ENCODE data around the gene DNASE1. TPM values are rescaled to one million over a fixed set of nuclear protein-coding genes. Genes with fewer than 3 reads are reported as not detected.

The DNASE1 gene
- total and polyA plus RNA-seq, 3 experiments from 2014 or later: 5.8 to 15.0 (median 13.5) TPM

DNA sequence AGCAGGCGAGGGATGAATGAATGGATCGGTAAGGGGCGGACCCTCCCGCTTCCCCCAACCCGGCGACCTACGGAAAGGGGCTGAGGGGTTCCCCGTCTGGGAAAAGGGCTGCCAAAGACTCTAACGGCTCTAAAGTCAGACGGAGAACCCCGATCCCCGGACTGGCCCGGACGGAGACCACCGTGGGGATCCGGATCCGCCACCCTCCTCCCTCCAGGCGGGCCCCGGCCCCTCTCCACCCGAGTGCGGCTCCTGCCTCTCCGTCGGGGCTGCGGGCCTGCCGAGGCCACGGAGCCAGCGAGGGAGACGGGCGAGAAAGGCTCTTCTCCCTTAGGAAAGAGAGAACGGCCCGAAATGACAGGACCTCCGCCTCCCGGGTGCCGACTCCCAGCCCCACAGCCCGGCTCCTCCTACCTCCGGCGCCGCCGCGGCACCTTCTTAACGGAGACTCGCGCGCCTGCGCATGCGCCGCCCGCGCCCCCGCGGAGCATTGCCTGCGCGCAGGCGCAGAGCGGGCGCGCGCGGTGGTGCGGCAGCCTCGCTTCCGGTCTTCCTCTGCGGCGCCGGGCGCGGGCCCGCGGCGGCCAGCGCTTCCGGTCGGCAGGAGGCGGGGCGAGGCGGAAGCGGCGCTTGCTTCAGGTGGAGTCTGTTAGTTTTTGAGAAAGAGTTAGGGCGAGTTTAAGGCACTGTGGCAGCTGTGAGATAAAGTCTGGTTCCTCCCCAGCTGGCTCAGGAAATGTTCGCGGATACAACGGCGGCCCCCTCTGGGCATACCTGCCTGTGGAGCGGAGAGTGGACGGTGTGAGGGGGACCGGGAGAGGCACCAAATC is 43.1 kb upstream of the DNASE1 start, which contains the start of gene SLX4:
TSS of gene SLX4 (minus strand) at position 461 of the 830 bp plus-strand sequence. CDS start 2,642 bp downstream, outside the sequence.
- H3K4me3 ChIP-seq (ENCODE audit: low read length): peak within 1 kb of the TSS; percentile 90
- Mint-ChIP-seq H3K27me3 (no peaks in the 10 kb centered on the region), H3K36me3 (peaks cover 0 to 32% (median 0%) of the 10 kb centered on the region in 3 donors), H3K4me1 (peaks cover 38 to 57% (median 57%) of the 10 kb centered on the region in 3 donors), H3K4me3 (peak within 1 kb of the TSS; percentile 90 to 99 (median 99)), H3K9me3 (no peaks in the 10 kb centered on the region), H3K27ac (peak within 1 kb of the TSS; percentile 84 to 99 (median 97))
- POLR2A ChIA-PET: interaction anchor here (0.8 to 1.3 kb wide), 2 partner anchors 11 to 34 kb away, joined by 3 to 4 read pairs; partner anchors contain the start of gene NLRC3
- H3K9me3 ChIP-seq (ENCODE audit: low read length): no peaks in the 10 kb centered on the region
- no peaks in the 10 kb centered on the region for H3K27me3 ChIP-seq (ENCODE audit: insufficient read depth, low read length, poor library complexity, severe bottlenecking)
- H3K36me3 ChIP-seq (ENCODE audit: insufficient read depth, low read length): no peaks in the 10 kb centered on the region
- CTCF ChIA-PET: interaction anchor here (1.1 to 1.2 kb wide), 2 partner anchors 15 to 84 kb away, joined by 3 to 4 read pairs; no protein-coding TSS in a partner anchor
- peaks cover 23% of the 10 kb centered on the region for H3K4me1 ChIP-seq (ENCODE audit: insufficient read depth, low read length)
- DNase-seq: peak; percentile 88 to 95 (median 95)
- peak within 1 kb of the TSS; percentile 83 for H3K27ac ChIP-seq (ENCODE audit: low read depth, low read length)

GRCh38 chr16:3612510-3613466 is 41.7 kb upstream of the DNASE1 start:
- Mint-ChIP-seq H3K4me3 (peak overlapping the region; percentile 94 to 99 (median 99)), H3K27me3 (no peaks in the 10 kb centered on the region), H3K4me1 (peaks cover 41 to 67% (median 57%) of the 10 kb centered on the region in 3 donors), H3K9me3 (no peaks in the 10 kb centered on the region), H3K27ac (peak overlapping the region; percentile 32 to 98 (median 90)), H3K36me3 (peaks cover 0 to 34% (median 0%) of the 10 kb centered on the region in 3 donors)
- no peaks in the 10 kb centered on the region for H3K36me3 ChIP-seq (ENCODE audit: insufficient read depth, low read length)
- DNase-seq: no peak
- peak overlapping the region; percentile 90 for H3K4me3 ChIP-seq (ENCODE audit: low read length)
- CTCF ChIA-PET: interaction anchor here (1.1 to 1.2 kb wide), 2 partner anchors 14 to 85 kb away, joined by 3 to 4 read pairs; no protein-coding TSS in a partner anchor
- POLR2A ChIA-PET: interaction anchor here (0.8 to 1.3 kb wide), 2 partner anchors 9 to 35 kb away, joined by 3 to 4 read pairs; partner anchors contain the start of gene NLRC3
- no peaks in the 10 kb centered on the region for H3K27me3 ChIP-seq (ENCODE audit: insufficient read depth, low read length, poor library complexity, severe bottlenecking)
- H3K9me3 ChIP-seq (ENCODE audit: low read length): no peaks in the 10 kb centered on the region
- peak overlapping the region; percentile 82 for H3K27ac ChIP-seq (ENCODE audit: low read depth, low read length)
- peaks cover 23% of the 10 kb centered on the region for H3K4me1 ChIP-seq (ENCODE audit: insufficient read depth, low read length)

DNA sequence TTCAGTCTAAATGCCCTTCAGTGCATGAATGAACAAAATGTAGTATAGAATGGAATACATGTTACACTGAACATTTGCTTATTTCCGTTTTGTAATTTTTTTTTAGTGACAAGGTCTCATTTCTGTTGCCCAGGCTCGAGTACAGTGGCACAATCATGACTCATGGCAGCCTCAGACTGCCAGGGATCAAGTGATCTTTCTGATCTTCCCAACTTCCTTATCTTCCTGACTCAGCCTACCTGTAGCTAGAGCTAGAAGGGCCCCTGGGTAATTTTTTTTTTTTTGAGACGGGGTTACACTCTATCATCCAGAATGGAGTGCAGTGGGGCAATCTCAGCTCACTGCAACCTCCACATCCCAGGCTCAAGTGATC is 35.7 kb upstream of the DNASE1 start:
- Mint-ChIP-seq H3K27ac (peak overlapping the region in 2 of 8 donors; percentile 42 to 46), H3K4me3 (no peak overlapping the region), H3K36me3 (peaks cover 0 to 31% (median 0%) of the 10 kb centered on the region in 3 donors), H3K4me1 (peaks cover 26 to 54% (median 36%) of the 10 kb centered on the region in 3 donors), H3K27me3 (no peaks in the 10 kb centered on the region), H3K9me3 (no peaks in the 10 kb centered on the region)
- no peak overlapping the region for H3K4me3 ChIP-seq (ENCODE audit: low read length)
- ChIA-PET CTCF (no interaction called here), POLR2A (no interaction called here)
- H3K27me3 ChIP-seq (ENCODE audit: insufficient read depth, low read length, poor library complexity, severe bottlenecking): no peaks in the 10 kb centered on the region
- no peak overlapping the region for H3K27ac ChIP-seq (ENCODE audit: low read depth, low read length)
- H3K9me3 ChIP-seq (ENCODE audit: low read length): no peaks in the 10 kb centered on the region
- no peaks in the 10 kb centered on the region for H3K36me3 ChIP-seq (ENCODE audit: insufficient read depth, low read length)
- no peak for DNase-seq
- no peaks in the 10 kb centered on the region for H3K4me1 ChIP-seq (ENCODE audit: insufficient read depth, low read length)

- peaks cover 30 to 45% (median 42%) of the 10 kb centered on the region in 3 donors for H3K4me1 Mint-ChIP-seq
- ChIA-PET CTCF (no interaction called here), POLR2A (no interaction called here)
- Histone ChIP-seq H3K27ac (ENCODE audit: low read depth, low read length) (no peak overlapping the region), H3K27me3 (ENCODE audit: insufficient read depth, low read length, poor library complexity, severe bottlenecking) (no peaks in the 10 kb centered on the region), H3K4me1 (ENCODE audit: insufficient read depth, low read length) (peaks cover 26% of the 10 kb centered on the region), H3K4me3 (ENCODE audit: low read length) (no peak overlapping the region), H3K9me3 (ENCODE audit: low read length) (no peaks in the 10 kb centered on the region), H3K36me3 (ENCODE audit: insufficient read depth, low read length) (no peaks in the 10 kb centered on the region)
- H3K27ac Mint-ChIP-seq: peak overlapping the region in 5 of 8 donors; percentile 7 to 62 (median 16)
- no peak for DNase-seq
- no peaks in the 10 kb centered on the region for H3K9me3 Mint-ChIP-seq
- H3K27me3 Mint-ChIP-seq: no peaks in the 10 kb centered on the region
- H3K4me3 Mint-ChIP-seq: no peak overlapping the region
- H3K36me3 Mint-ChIP-seq: peaks cover 0 to 5% (median 0%) of the 10 kb centered on the region in 3 donors
These were observed 30.8 kb upstream of the DNASE1 start for GRCh38 chr16:3623642-3624041.

DNA sequence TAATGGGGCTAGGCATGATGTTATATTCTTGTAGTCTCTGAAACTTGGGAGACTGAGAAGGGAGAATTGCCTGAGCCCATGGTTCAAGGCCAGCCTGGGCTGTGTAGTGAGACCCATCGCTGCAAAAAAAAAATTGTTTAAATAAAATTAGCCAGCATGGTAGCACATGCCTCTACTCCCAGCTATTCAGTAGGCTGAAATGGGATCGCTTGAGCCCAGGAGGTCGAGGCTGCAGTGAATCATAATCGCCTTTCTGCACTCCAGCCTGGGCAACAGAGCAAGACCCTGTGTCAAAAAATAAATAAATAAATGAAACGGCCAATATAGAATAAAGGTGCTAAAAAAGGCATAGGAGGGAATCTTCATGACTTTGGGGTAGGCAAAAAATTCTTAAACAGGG is 29.2 kb upstream of the DNASE1 start:
- Mint-ChIP-seq H3K4me3 (no peak overlapping the region), H3K27ac (peak overlapping the region in 7 of 8 donors; percentile 18 to 88 (median 76)), H3K36me3 (peaks cover 0 to 3% (median 0%) of the 10 kb centered on the region in 3 donors), H3K27me3 (no peaks in the 10 kb centered on the region), H3K4me1 (peaks cover 32 to 52% (median 51%) of the 10 kb centered on the region in 3 donors), H3K9me3 (no peaks in the 10 kb centered on the region)
- ChIA-PET CTCF (no interaction called here), POLR2A (interaction anchor here (1.0 kb wide), 1 partner anchor 47 kb away, joined by 3 read pairs; no protein-coding TSS in a partner anchor)
- no peak overlapping the region for H3K4me3 ChIP-seq (ENCODE audit: low read length)
- DNase-seq: no peak
- no peak overlapping the region for H3K27ac ChIP-seq (ENCODE audit: low read depth, low read length)
- no peaks in the 10 kb centered on the region for H3K27me3 ChIP-seq (ENCODE audit: insufficient read depth, low read length, poor library complexity, severe bottlenecking)
- H3K36me3 ChIP-seq (ENCODE audit: insufficient read depth, low read length): no peaks in the 10 kb centered on the region
- peaks cover 26% of the 10 kb centered on the region for H3K4me1 ChIP-seq (ENCODE audit: insufficient read depth, low read length)
- H3K9me3 ChIP-seq (ENCODE audit: low read length): no peaks in the 10 kb centered on the region

DNA sequence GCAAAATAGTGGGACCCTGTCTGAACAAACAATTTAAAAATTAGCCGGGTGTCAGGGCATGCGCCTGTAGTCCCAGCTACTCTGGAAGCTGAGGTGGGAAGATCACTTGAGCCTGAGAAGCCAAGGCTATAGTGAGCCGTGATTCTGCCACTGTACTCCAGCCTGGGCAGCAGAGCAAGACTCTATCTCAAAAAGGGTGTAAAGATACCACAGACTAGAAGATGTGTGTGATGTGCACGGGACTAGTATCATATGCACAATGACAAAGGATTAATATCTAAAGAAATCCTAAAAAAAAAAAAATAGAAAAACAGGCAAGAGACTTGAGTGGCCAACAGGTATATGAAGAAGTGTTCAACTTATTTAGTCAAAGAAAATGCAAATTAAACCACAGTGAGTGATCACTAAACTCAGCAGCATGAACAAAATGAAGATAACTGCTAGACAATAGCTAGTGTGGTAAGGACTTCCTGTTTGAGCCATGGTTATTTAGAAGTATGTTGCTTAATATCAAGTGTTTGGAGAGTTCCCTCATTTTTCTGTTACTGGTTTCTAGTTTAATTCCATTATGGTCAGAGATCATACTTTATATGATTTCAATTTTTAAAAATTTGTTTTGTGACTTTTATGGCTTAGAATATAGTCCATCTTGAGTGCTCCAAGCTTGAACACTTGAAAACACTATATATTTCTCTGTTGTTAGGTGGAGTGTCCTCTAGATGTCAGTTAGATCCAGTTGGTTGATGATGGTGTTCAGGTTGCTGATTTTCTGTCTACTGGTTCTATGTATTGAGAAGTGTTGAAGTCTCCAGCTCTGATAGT is 28.4 kb upstream of the DNASE1 start:
- H3K27me3 Mint-ChIP-seq: no peaks in the 10 kb centered on the region
- no peaks in the 10 kb centered on the region for H3K27me3 ChIP-seq (ENCODE audit: insufficient read depth, low read length, poor library complexity, severe bottlenecking)
- no peak overlapping the region for H3K4me3 ChIP-seq (ENCODE audit: low read length)
- H3K27ac ChIP-seq (ENCODE audit: low read depth, low read length): no peak overlapping the region
- H3K27ac Mint-ChIP-seq: peak overlapping the region; percentile 57 to 88 (median 78)
- H3K9me3 Mint-ChIP-seq: no peaks in the 10 kb centered on the region
- H3K4me1 Mint-ChIP-seq: peaks cover 32 to 55% (median 54%) of the 10 kb centered on the region in 3 donors
- ChIA-PET CTCF (interaction anchor here (1.3 to 1.4 kb wide), 2 partner anchors 11 to 14 kb away, joined by 4 to 6 read pairs; partner anchors contain the start of gene SLX4), POLR2A (interaction anchor here (1.0 kb wide), 1 partner anchor 48 kb away, joined by 3 read pairs; no protein-coding TSS in a partner anchor)
- peaks cover 0 to 3% (median 0%) of the 10 kb centered on the region in 3 donors for H3K36me3 Mint-ChIP-seq
- peaks cover 26% of the 10 kb centered on the region for H3K4me1 ChIP-seq (ENCODE audit: insufficient read depth, low read length)
- no peaks in the 10 kb centered on the region for H3K36me3 ChIP-seq (ENCODE audit: insufficient read depth, low read length)
- no peaks in the 10 kb centered on the region for H3K9me3 ChIP-seq (ENCODE audit: low read length)
- peak in 1 of 5 donors; percentile 20 for DNase-seq
- H3K4me3 Mint-ChIP-seq: peak overlapping the region in 6 of 7 donors; percentile 27 to 62 (median 45)
